NCI-H2029 (cell line): ENCODE data around the gene C8G.

Experiments
- DNase-seq: peaks from one replicate; lab custom pipeline; 2025; lab: John Stamatoyannopoulos, UW

Gene C8G

GRCh38 chr9:136968333-136969127, 23.5 kb downstream of the C8G start:
- no peak for DNase-seq

- no peak for DNase-seq
Measured at GRCh38 chr9:136969150-136969549, 24.1 kb downstream of the C8G start.

GRCh38 chr9:136969774-136970173, 24.7 kb downstream of the C8G start:
- no peak for DNase-seq

- DNase-seq = no peak
Measured at GRCh38 chr9:136970361-136970760, 25.3 kb downstream of the C8G start.

- DNase-seq = no peak
Measured at GRCh38 chr9:136971746-136972145, 26.7 kb downstream of the C8G start.

DNA sequence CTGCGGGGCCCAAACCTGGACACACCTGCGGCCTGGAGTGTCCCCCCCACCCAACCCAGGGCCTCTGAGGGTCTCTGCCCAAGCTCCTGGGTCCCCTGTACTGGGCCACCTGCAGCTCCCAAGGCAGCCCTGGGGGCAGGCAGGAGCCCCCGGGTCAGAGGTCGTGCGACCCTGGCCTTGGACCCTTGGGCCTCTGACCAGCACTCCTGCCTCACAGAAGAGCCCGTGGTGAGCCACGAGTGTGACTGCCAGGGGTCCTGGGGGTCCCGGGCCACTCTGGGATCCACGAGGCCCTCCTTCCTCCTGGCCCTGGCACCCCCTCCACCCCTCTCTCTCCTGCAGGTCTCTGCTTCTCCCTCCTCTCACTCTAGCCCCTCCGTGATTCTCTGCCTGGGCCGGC, 27.3 kb downstream of the C8G start:
- no peak for DNase-seq

- no peak for DNase-seq
Measured at GRCh38 chr9:136972743-136973142, 27.7 kb downstream of the C8G start.

- no peak for DNase-seq
Measured at GRCh38 chr9:136973618-136974617, 28.9 kb downstream of the C8G start.

DNA sequence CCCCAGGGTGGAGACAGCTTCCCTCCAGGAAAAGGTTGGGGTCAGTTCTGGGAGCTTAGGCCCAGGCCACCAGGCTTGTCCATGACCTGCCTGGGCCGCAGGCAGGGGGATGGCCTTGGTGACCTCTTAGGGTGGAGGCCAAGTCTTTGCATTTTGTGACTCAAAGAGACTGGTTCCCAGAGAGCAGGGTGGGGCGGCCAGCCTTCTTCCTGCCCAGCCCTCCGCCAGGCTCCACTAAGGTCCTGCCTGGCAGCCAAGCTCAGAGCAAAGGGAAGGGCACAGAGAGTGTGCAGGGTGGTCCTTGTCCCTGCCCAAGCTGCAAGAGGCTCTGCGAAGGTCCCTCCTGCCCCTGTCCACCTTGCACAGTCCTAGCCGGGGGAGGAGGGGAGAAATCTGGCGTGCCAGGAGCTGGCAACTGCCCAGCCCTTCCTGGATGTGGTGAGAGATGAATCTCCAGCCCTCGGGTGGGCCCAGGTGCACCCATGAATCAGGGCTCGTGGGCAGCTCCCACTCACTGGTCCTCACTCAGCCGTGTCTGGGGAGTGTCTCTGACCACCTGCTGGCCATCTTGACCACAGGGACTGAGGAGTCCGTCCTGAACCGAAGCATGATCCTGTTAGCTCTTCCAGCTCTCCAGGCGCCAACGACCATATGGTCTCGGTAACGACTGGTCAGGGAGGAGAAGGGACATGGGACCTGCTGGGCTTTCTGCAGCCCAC, 29.9 kb downstream of the C8G start:
- no peak for DNase-seq

DNA sequence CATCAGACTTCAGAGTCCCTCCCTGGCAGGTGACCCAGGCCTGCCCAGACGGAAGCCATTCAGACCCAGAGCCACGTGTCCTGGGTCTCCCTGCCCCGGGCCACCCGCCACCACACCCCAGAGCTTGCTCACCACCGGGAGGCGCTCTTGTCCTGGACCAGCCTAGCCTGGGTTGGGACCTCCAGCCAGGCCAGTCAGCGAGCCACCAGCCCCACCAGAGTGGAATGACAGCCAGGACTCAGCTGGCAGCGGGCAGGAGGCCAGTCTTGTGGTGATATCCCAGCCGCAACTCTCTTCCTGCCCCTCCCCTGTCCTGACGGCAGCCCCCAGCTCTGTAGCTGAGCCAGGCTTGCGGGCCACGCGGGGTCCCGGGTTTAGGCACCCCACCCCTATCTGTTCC, 30.6 kb downstream of the C8G start:
- DNase-seq = no peak

GRCh38 chr9:136977223-136977622, 32.2 kb downstream of the C8G start, which contains the start of gene PTGDS:
Gene PTGDS (plus strand): TSS chr9:136977504. CDS start chr9:136977579, 75 bp downstream.
- no peak for DNase-seq

DNA sequence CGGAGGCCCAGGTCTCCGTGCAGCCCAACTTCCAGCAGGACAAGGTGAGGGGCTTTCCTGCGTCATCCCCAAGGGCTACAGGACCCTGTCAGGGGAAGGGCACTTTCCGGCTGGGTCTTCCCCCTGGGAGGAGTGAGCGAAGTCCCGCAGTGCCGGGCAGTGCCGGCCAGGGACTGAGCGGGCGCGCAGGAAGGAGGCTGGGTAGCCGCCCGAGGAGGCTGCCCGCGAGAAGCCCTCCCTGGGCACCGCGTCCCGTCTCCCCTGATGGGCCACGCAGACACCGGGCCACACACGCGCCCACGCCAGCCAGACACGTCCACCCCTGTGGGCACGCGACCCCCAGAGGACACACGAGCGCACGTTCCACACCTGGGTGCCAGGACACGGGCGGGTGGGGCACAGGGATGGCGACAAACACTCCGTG, 32.6 kb downstream of the C8G start:
- no peak for DNase-seq

GRCh38 chr9:136978073-136978864, 33.2 kb downstream of the C8G start:
- DNase-seq = peak; percentile 58

GRCh38 chr9:136978865-136979544, 34.0 kb downstream of the C8G start:
- DNase-seq = no peak

GRCh38 chr9:136979769-136980587, 34.9 kb downstream of the C8G start:
- no peak for DNase-seq

- DNase-seq = no peak
Measured at GRCh38 chr9:136980669-136981478, 35.8 kb downstream of the C8G start.

DNA sequence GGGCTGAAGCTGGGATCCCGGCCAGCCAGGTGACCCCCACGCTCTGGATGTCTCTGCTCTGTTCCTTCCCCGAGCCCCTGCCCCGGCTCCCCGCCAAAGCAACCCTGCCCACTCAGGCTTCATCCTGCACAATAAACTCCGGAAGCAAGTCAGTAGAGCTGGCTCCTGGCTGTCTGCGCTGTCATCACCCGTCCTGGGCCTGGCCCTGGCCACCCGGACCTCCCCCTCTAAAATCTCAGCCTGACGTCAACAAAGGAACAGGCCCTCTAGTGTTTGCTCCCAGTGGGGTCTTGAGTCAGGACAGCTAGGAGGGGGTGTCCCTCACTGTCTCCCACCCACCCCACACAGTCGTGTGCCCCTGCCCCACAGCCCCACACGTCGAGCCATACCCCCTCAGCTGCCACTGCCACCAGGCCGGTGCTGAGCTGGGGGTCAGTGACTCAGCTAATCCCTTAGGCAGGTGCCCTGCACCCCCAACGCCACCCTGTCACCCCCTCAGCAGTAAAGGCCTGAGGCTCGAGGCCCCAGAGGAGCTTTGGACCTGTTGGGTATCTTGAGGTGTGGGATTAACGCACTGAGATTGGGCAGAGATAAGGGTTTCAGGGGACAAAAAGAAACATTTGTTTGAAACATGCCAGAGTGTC, 36.7 kb downstream of the C8G start:
- DNase-seq = no peak
